Panc1 (cell line): Measurements from ENCODE around the gene DROSHA.

Source experiments
- CTCF ChIP-seq: fragments of 450-650 bp; IDR thresholded peaks from 2 replicates; pipeline ENCODE4 v1.5.1; 2017; ENCODE audit warnings: mild to moderate bottlenecking
- REST ChIP-seq, 2 experiments: IDR thresholded peaks; 2 replicates each; pipeline ENCODE4 v1.6.1; 2011 to 2012; ENCODE audit warnings: low read depth in 2 of 2, control low read depth in 1 of 2, low read length in 1 of 2, mild to moderate bottlenecking in 1 of 2, moderate library complexity in 1 of 2; ENCODE audit not compliant: insufficient read depth in 1 of 2
- TCF7L2 ChIP-seq: IDR thresholded peaks from 2 replicates; pipeline ENCODE4 v1.6.1; 2011; ENCODE audit warnings: mild to moderate bottlenecking, low read depth, low read length, inconsistent platforms

GRCh38 chr5:31413030-31413812 is 118.7 kb downstream of the DROSHA start:
- TF ChIP-seq CTCF (no peak), REST (IDR thresholded peaks at IDR 0.05; ENCODE audit: insufficient read depth in 1 of 2, low read depth in 2 of 2, low read length in 1 of 2) (no peak), TCF7L2 (no peak)
